Mucosa of rectum (tissue), 2 donors: ENCODE results near the gene RCVRN.

ENCODE experiments used
- H3K27ac ChIP-seq, 2 donors: one replicate each; pipeline ENCODE4 v1.7.0; 2013; ENCODE audit warnings: inconsistent platforms in 2 of 2, low read depth in 2 of 2, low read length in 2 of 2
- H3K27me3 ChIP-seq, 2 donors: one replicate each; pipeline ENCODE4 v1.7.0; 2013; ENCODE audit warnings: low read length in 2 of 2; ENCODE audit not compliant: control insufficient read depth in 2 of 2, insufficient read depth in 2 of 2
- H3K36me3 ChIP-seq, 2 donors: one replicate each; pipeline ENCODE4 v1.7.0; 2013; ENCODE audit warnings: low read length in 2 of 2; ENCODE audit not compliant: control insufficient read depth in 2 of 2, insufficient read depth in 2 of 2
- H3K4me1 ChIP-seq, 2 donors: one replicate each; pipeline ENCODE4 v1.7.0; 2013; ENCODE audit warnings: low read length in 2 of 2, mild to moderate bottlenecking in 1 of 2; ENCODE audit not compliant: control insufficient read depth in 2 of 2, insufficient read depth in 2 of 2
- H3K4me3 ChIP-seq, 2 donors: one replicate each; pipeline ENCODE4 v1.7.0; 2013; ENCODE audit warnings: low read length in 2 of 2
- H3K9ac ChIP-seq, 2 donors: one replicate each; pipeline ENCODE4 v1.7.0; 2013; ENCODE audit warnings: low read length in 2 of 2, low read depth in 1 of 2, mild to moderate bottlenecking in 1 of 2
- H3K9me3 ChIP-seq, 2 donors: one replicate each; pipeline ENCODE4 v1.7.0; 2013; ENCODE audit warnings: low read length in 2 of 2; ENCODE audit not compliant: control insufficient read depth in 2 of 2
- donor health status: healthy.
- donor health status: Normal muscosa, but diverticular disease.

The RCVRN gene

GRCh38 chr17:9899280-9900043, 5.6 kb downstream of the RCVRN start:
- H3K9me3 ChIP-seq, result no peaks in the 10 kb centered on the region
- no peak overlapping the region for H3K27ac ChIP-seq

DNA sequence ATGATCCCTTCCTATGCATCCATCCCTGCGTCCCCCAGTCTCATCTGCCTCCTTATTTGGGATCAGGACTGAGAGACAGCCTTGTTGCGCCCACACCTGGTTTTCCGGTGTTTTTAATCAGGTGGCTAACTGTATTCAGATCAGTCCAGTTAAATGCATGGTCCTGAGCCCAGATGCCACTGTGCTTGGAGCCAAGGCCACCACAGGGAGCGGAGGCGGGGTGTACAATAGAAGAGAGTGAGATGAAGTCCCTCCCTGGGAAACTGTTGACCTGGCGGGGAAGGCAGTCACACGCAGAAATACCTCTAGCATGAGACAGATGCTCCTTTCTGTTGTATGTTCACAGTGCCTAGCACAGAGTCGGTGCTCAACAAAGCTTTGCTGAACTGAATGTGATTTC, 6.3 kb downstream of the RCVRN start:
- no peaks in the 10 kb centered on the region for H3K9me3 ChIP-seq
- no peaks in the 10 kb centered on the region for H3K36me3 ChIP-seq
- no peak overlapping the region for H3K9ac ChIP-seq
- H3K27me3 ChIP-seq, result no peaks in the 10 kb centered on the region
- no peak overlapping the region for H3K27ac ChIP-seq
- H3K4me1 ChIP-seq, result peaks cover 0 to 2% of the 10 kb centered on the region in 2 donors
- no peak overlapping the region for H3K4me3 ChIP-seq

More at GRCh38 chr17:9899280-9900043, 5.6 kb downstream of the RCVRN start:
- Histone ChIP-seq H3K9ac (no peak overlapping the region), H3K36me3 (no peaks in the 10 kb centered on the region), H3K27me3 (no peaks in the 10 kb centered on the region), H3K4me3 (no peak overlapping the region), H3K4me1 (peaks cover 0 to 2% of the 10 kb centered on the region in 2 donors)

GRCh38 chr17:9897372-9897968, 7.6 kb downstream of the RCVRN start:
- Histone ChIP-seq H3K4me3 (no peak overlapping the region), H3K36me3 (no peaks in the 10 kb centered on the region), H3K9ac (no peak overlapping the region), H3K27ac (no peak overlapping the region), H3K9me3 (no peaks in the 10 kb centered on the region), H3K4me1 (peaks cover 0 to 2% of the 10 kb centered on the region in 2 donors), H3K27me3 (no peaks in the 10 kb centered on the region)

DNA sequence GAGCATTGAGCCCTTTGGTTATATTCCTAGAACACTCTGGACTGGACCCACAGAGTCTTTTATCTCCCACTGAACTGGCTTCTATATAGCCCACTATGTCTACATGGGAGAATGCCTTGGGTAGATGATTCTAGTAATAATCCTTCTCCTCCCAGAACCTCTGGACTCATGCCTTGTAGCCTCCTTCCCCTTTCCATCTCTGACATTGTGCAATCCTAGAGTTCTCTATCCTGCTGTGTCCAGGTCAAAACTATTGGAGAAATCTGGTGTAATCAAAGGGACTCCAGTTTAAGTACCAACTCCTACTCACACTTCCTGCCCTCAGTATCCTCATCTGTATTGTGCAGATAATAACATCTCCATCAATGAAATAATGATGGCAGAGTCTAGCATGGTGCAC, 9.1 kb downstream of the RCVRN start:
- no peak overlapping the region for H3K9ac ChIP-seq
- H3K9me3 ChIP-seq, result no peaks in the 10 kb centered on the region
- H3K27ac ChIP-seq, result no peak overlapping the region
- peaks cover 0 to 2% of the 10 kb centered on the region in 2 donors for H3K4me1 ChIP-seq
- H3K27me3 ChIP-seq, result no peaks in the 10 kb centered on the region
- no peak overlapping the region for H3K4me3 ChIP-seq
- no peaks in the 10 kb centered on the region for H3K36me3 ChIP-seq

- Histone ChIP-seq H3K4me1 (no peaks in the 10 kb centered on the region), H3K27me3 (no peaks in the 10 kb centered on the region), H3K9ac (no peak overlapping the region), H3K36me3 (no peaks in the 10 kb centered on the region), H3K27ac (no peak overlapping the region), H3K9me3 (no peaks in the 10 kb centered on the region), H3K4me3 (no peak overlapping the region)
These were observed 10.8 kb downstream of the RCVRN start for GRCh38 chr17:9894231-9894630.

GRCh38 chr17:9893411-9894012, 11.6 kb downstream of the RCVRN start:
- Histone ChIP-seq H3K27ac (no peak overlapping the region), H3K36me3 (no peaks in the 10 kb centered on the region), H3K4me3 (no peak overlapping the region), H3K27me3 (no peaks in the 10 kb centered on the region), H3K9me3 (no peaks in the 10 kb centered on the region), H3K9ac (no peak overlapping the region), H3K4me1 (no peaks in the 10 kb centered on the region)

GRCh38 chr17:9890124-9890523, 14.9 kb downstream of the RCVRN start:
- Histone ChIP-seq H3K4me1 (no peaks in the 10 kb centered on the region), H3K9me3 (no peaks in the 10 kb centered on the region), H3K27me3 (no peaks in the 10 kb centered on the region), H3K36me3 (no peaks in the 10 kb centered on the region), H3K27ac (no peak overlapping the region), H3K4me3 (no peak overlapping the region), H3K9ac (no peak overlapping the region)

DNA sequence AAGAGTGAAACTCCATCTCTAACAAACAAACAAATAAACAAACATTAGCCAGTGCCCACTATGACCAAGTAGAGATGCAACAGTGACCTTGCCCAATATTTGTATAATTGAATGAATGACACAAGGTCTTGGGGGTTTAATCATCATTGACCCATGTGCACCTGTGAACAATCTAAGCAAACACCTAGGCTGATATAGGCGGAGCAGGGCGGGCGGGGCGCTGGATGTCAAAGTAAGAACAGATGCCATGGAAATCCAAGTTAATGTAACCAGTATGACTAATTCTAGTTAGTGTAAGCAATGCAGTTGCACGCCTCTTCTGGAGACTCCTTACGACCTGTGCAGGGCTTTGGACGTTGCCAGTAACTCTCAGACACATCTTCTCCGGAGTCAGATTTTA, 17.6 kb downstream of the RCVRN start:
- Histone ChIP-seq H3K36me3 (no peaks in the 10 kb centered on the region), H3K9ac (no peak overlapping the region), H3K27ac (no peak overlapping the region), H3K4me3 (no peak overlapping the region), H3K9me3 (peaks cover 0 to 3% of the 10 kb centered on the region in 2 donors), H3K4me1 (no peaks in the 10 kb centered on the region), H3K27me3 (no peaks in the 10 kb centered on the region)

DNA sequence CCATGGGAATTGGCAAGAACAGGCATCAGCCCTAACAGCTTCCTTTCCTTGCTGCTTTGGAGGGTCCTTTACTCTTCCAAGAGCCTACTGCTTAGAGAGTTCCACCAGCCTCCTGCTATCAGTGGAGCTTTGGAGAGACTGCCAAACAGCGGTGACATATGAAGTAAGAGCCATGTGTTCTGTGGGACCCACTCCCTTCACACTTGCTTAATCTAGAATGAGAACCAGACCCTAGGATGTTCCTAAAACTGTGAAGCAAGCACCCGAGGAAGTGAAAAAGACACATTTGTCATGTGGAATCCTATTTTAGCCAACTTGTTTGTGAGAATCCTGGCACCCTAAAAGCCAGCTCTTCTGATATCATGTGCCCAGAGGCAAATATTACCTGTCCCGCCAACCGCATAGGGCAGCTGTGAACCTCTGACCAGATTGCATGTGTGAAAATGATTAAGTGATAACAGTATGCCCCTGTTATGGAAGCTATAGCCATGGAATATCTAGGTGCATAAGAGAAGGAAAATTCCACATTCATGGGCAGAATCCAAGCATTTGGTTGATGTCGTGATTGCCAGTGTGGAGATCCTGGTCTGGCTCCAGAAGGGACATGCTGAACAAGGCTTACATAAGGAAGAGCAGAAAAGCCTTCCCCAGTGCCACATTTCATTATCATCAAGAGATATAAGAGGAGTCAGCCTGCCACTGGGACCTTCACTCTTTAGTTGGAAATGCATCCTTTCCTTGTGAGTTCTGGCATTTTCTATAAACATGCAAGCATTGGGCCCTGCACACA, 18.7 kb downstream of the RCVRN start:
- H3K36me3 ChIP-seq, result no peaks in the 10 kb centered on the region
- H3K27me3 ChIP-seq, result no peaks in the 10 kb centered on the region
- H3K9ac ChIP-seq, result no peak overlapping the region
- H3K4me3 ChIP-seq, result no peak overlapping the region
- no peaks in the 10 kb centered on the region for H3K4me1 ChIP-seq
- H3K27ac ChIP-seq, result no peak overlapping the region
- peaks cover 0 to 3% of the 10 kb centered on the region in 2 donors for H3K9me3 ChIP-seq

DNA sequence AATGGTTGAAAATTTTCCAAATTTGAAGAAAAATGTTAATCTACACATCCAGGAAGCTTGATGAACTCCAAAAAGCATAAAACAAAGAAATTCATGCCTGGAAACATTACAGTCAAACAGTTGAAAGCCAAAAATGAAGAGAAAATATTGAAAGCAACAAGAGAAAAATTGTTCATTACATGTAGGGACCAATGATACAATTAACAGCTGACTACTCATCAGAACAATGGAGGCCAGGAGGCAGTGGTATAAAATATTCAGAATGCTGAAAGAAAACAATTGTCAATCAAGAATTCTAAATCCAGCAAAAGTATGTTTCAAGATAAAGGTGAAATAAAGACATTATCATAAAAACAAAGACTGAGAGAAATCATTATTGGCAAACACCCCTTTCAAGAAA, 21.6 kb downstream of the RCVRN start:
- Histone ChIP-seq H3K36me3 (no peaks in the 10 kb centered on the region), H3K9ac (no peak overlapping the region), H3K27ac (no peak overlapping the region), H3K27me3 (no peaks in the 10 kb centered on the region), H3K4me3 (no peak overlapping the region), H3K4me1 (no peaks in the 10 kb centered on the region), H3K9me3 (peaks cover 0 to 3% of the 10 kb centered on the region in 2 donors)
